Right lobe of liver (tissue), 4 donors: ENCODE measurements around the gene RAN.

ENCODE experiments used
- CTCF ChIP-seq, 4 donors: fragments of 200-600 bp in 3 of 4; fragments of 450-650 bp in 1 of 4; IDR thresholded peaks; one replicate each; pipeline versions ENCODE4 v1.5.1 to v1.8.0; 2016 to 2022; ENCODE audit warnings: antibody characterized with exemption in 4 of 4, mild to moderate bottlenecking in 2 of 4
- POLR2A ChIP-seq: fragments of 450-650 bp; IDR thresholded peaks from one replicate; pipeline ENCODE4 v1.6.1; 2017; ENCODE audit warnings: antibody characterized with exemption, mild to moderate bottlenecking
- donor health status: DM: no; HTN: no; CAD: no.
- donor health status: DM: no; HTN: no; CAD: no.
- donor health status: DM: no; HTN: yes; CAD: no.

DNA sequence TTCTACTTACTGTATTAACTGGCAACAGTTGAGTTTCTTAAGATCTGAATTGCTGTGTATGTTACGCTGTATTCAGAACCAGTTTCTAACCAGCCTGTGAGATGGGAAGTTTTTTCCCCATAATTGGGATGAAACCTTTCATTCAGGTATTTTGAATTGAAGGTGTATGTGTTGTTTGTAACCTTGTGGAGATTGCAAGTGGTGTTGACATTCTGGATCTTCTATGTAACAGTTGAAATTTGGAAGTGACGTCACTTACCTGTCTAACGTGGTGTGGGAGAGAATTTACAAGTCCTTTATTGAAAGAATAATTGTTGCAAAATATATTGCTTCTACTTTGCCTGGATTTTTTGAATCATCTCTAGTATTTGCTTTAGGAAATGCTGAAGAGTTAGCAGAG is 5.5 kb downstream of the RAN start:
- TF ChIP-seq CTCF (IDR thresholded peaks at IDR 0.05) (no peak), POLR2A (no peak)
